ENCODE data around the gene RBM19. TPM values are rescaled to one million over a fixed set of nuclear protein-coding genes. Genes with fewer than 3 reads are reported as not detected.

RBM19 gene
- total RNA-seq, 2 experiments from 2014 or later: 66.9 to 67.7 TPM

DNA sequence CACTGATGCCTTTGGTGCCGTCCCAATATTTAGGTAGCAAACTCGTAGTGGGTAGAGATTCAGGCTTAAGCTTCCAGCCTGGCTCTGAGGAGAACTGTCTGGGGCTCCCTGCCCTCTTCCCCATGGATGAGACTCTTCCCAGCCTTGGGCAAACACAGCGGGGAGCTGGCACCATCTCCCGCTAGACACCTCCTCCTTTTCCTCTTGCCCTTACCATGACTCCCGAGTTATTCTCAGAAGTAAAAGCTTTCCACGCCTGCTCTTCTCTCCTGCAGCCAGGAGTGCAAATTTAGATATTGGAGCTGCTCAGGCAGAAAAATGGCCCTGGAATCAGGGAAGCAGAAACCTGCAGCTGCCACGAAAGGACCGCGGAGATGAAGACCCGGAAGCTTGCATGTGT is 45.6 kb upstream of the RBM19 start:
- Mint-ChIP-seq H3K9me3 (no peaks in the 10 kb centered on the region), H3K36me3 (ENCODE audit: low read depth) (no peaks in the 10 kb centered on the region), H3K4me3 (no peak overlapping the region), H3K4me1 (ENCODE audit: low read depth) (no peaks in the 10 kb centered on the region), H3K27me3 (peaks cover 19% of the 10 kb centered on the region), H3K27ac (no peak overlapping the region)
- ATAC-seq (no peak), DNase-seq (no peak)
- ChIA-PET CTCF (interaction anchor here (0.7 kb wide), 1 partner anchor 12 kb away, joined by 3 read pairs; no protein-coding TSS in a partner anchor), POLR2A (interaction anchor here (0.7 kb wide), 1 partner anchor 48 kb away, joined by 3 read pairs; no protein-coding TSS in a partner anchor)
- intact Hi-C loops (cut with micrococcal nuclease): no loop called here
- TF ChIP-seq, protein P1, sequence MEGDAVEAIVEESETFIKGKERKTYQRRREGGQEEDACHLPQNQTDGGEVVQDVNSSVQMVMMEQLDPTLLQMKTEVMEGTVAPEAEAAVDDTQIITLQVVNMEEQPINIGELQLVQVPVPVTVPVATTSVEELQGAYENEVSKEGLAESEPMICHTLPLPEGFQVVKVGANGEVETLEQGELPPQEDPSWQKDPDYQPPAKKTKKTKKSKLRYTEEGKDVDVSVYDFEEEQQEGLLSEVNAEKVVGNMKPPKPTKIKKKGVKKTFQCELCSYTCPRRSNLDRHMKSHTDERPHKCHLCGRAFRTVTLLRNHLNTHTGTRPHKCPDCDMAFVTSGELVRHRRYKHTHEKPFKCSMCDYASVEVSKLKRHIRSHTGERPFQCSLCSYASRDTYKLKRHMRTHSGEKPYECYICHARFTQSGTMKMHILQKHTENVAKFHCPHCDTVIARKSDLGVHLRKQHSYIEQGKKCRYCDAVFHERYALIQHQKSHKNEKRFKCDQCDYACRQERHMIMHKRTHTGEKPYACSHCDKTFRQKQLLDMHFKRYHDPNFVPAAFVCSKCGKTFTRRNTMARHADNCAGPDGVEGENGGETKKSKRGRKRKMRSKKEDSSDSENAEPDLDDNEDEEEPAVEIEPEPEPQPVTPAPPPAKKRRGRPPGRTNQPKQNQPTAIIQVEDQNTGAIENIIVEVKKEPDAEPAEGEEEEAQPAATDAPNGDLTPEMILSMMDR (IDR thresholded peaks at IDR 0.05): no peak

- TF ChIP-seq, protein P1 (IDR thresholded peaks at IDR 0.05): no peak
- CTCF ChIA-PET: no interaction called here
- ATAC-seq (no peak), DNase-seq (no peak)
- H3K4me3 Mint-ChIP-seq: no peak overlapping the region
- POLR2A ChIA-PET: no interaction called here
- no peaks in the 10 kb centered on the region for H3K36me3 Mint-ChIP-seq (ENCODE audit: low read depth)
- intact Hi-C loops (cut with micrococcal nuclease): no loop called here
- peaks cover 26% of the 10 kb centered on the region for H3K27me3 Mint-ChIP-seq
- H3K27ac Mint-ChIP-seq: no peak overlapping the region
- no peaks in the 10 kb centered on the region for H3K9me3 Mint-ChIP-seq
- no peaks in the 10 kb centered on the region for H3K4me1 Mint-ChIP-seq (ENCODE audit: low read depth)
Observed at GRCh38 chr12:114006482-114007425, 40.6 kb upstream of the RBM19 start.

DNA sequence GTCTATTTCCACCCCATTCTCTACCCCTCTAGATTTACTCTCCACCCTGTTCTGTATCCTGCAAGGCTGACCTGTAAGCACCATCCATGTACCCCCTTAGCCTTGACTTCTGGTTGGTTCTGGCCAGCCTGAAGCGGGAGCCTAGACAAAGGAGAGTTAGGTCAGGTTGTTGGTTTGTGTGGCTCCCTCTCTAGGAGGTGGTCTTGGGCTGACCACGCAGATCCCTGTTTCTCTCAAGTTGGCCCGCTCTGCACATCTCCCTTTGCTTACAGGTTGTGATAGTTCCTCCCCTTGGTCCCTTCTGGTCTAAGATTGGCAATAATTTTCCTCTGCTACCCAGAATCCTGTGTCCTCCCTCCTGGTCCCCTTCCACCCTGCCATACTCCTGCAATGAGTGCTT is 38.3 kb upstream of the RBM19 start:
- no peak overlapping the region for H3K4me3 Mint-ChIP-seq
- no peaks in the 10 kb centered on the region for H3K4me1 Mint-ChIP-seq (ENCODE audit: low read depth)
- no peaks in the 10 kb centered on the region for H3K36me3 Mint-ChIP-seq (ENCODE audit: low read depth)
- no peaks in the 10 kb centered on the region for H3K9me3 Mint-ChIP-seq
- H3K27me3 Mint-ChIP-seq: peaks cover 16% of the 10 kb centered on the region
- intact Hi-C loops (cut with micrococcal nuclease): no loop called here
- ATAC-seq: no peak
- H3K27ac Mint-ChIP-seq: no peak overlapping the region
- CTCF ChIA-PET: no interaction called here
- TF ChIP-seq, protein P1 (IDR thresholded peaks at IDR 0.05): no peak
- POLR2A ChIA-PET: no interaction called here
- DNase-seq: no peak

DNA sequence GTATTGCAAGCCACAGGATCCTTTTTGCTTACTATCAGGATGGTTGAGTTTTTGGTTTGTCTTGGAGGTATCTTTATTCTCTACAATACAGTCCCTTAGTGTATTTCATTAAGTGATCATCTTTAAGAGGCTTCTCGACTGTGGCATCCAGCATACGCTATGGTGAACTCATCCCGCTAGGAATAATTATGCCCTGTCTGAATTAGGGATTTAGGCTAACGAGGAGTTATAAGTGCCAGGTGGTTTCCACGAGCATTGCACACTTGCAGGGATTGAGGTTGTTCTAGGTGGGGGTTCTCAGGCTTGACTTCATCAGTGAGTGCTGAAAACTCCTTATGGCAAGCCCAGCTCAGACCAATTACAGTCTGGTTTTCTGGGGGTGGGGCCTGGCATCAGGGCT is 37.2 kb upstream of the RBM19 start:
- POLR2A ChIA-PET: no interaction called here
- H3K36me3 Mint-ChIP-seq (ENCODE audit: low read depth): no peaks in the 10 kb centered on the region
- H3K27me3 Mint-ChIP-seq: peaks cover 12% of the 10 kb centered on the region
- TF ChIP-seq, protein P1 (IDR thresholded peaks at IDR 0.05): no peak
- ATAC-seq: no peak
- no peaks in the 10 kb centered on the region for H3K9me3 Mint-ChIP-seq
- H3K4me3 Mint-ChIP-seq: no peak overlapping the region
- DNase-seq: no peak
- no peak overlapping the region for H3K27ac Mint-ChIP-seq
- CTCF ChIA-PET: no interaction called here
- H3K4me1 Mint-ChIP-seq (ENCODE audit: low read depth): no peaks in the 10 kb centered on the region
- intact Hi-C loops (cut with micrococcal nuclease): no loop called here
